Liver (tissue), 9 donors: ENCODE results near the gene CARD19. TPM values are rescaled to one million over a fixed set of nuclear protein-coding genes. Genes with fewer than 3 reads are reported as not detected.

Experiments
- DNase-seq: peaks from one replicate; pipeline ENCODE4 v3.0.0-alpha.2; 2017; ENCODE audit warnings: low spot score
- H3K27ac ChIP-seq, 2 donors: one replicate each; pipeline ENCODE4 v1.7.0; 2013; ENCODE audit warnings: inconsistent platforms in 2 of 2, low read length in 2 of 2, control low read depth in 1 of 2, low read depth in 1 of 2, mild to moderate bottlenecking in 1 of 2
- H3K27me3 ChIP-seq, 4 donors: one replicate each; pipeline versions ENCODE4 v1.6.1 to v1.7.0; 2013; ENCODE audit warnings: low read length in 3 of 4, inconsistent platforms in 1 of 4, mild to moderate bottlenecking in 1 of 4, moderate library complexity in 1 of 4; ENCODE audit not compliant: control insufficient read depth in 4 of 4, insufficient read depth in 4 of 4
- H3K36me3 ChIP-seq, 4 donors: one replicate each; pipeline versions ENCODE4 v1.6.1 to v1.7.0; 2013; ENCODE audit warnings: low read length in 3 of 4, mild to moderate bottlenecking in 3 of 4, low read depth in 1 of 4, moderate library complexity in 1 of 4; ENCODE audit not compliant: control insufficient read depth in 4 of 4, insufficient read depth in 3 of 4
- H3K4me1 ChIP-seq, 4 donors: one replicate each; pipeline versions ENCODE4 v1.6.1 to v1.7.0; 2013; ENCODE audit warnings: low read length in 3 of 4, mild to moderate bottlenecking in 3 of 4, moderate library complexity in 1 of 4; ENCODE audit not compliant: control insufficient read depth in 4 of 4, insufficient read depth in 4 of 4
- H3K4me3 ChIP-seq, 3 donors: one replicate each; pipeline versions ENCODE4 v1.6.1 to v1.7.0; 2013; ENCODE audit warnings: low read length in 3 of 3, control low read depth in 1 of 3, low read depth in 1 of 3, mild to moderate bottlenecking in 1 of 3
- H3K9ac ChIP-seq, 2 donors: one replicate each; pipeline ENCODE4 v1.7.0; 2013; ENCODE audit warnings: low read length in 2 of 2, mild to moderate bottlenecking in 2 of 2, moderate library complexity in 2 of 2, control low read depth in 1 of 2, low read depth in 1 of 2
- H3K9me3 ChIP-seq, 4 donors: one replicate each; pipeline versions ENCODE4 v1.6.1 to v1.7.0; 2013; ENCODE audit warnings: low read length in 3 of 4; ENCODE audit not compliant: control insufficient read depth in 4 of 4
- FOXA2 ChIP-seq: IDR thresholded peaks from 2 replicates; pipeline ENCODE4 v1.6.1; 2016; ENCODE audit warnings: antibody characterized with exemption
- HNF4A ChIP-seq, 2 donors: conservative IDR thresholded peaks; 2 replicates each; pipeline ENCODE4 v1.6.1; 2016; ENCODE audit warnings: antibody characterized with exemption in 2 of 2, mild to moderate bottlenecking in 2 of 2
- HNF4G ChIP-seq: IDR thresholded peaks from 2 replicates; pipeline ENCODE4 v1.6.1; 2016; ENCODE audit warnings: antibody characterized with exemption
- JUND ChIP-seq, 2 donors: IDR thresholded peaks; 2 replicates each; pipeline ENCODE4 v1.6.1; 2016; ENCODE audit warnings: antibody characterized with exemption in 2 of 2
- NR2F2 ChIP-seq: IDR thresholded peaks from 2 replicates; pipeline ENCODE4 v1.6.1; 2016; ENCODE audit warnings: antibody characterized with exemption
- RAD21 ChIP-seq, 2 donors: IDR thresholded peaks; 2 replicates each; pipeline ENCODE4 v1.6.1; 2016; ENCODE audit warnings: antibody characterized with exemption in 2 of 2, mild to moderate bottlenecking in 2 of 2
- RXRA ChIP-seq, 2 donors: IDR thresholded peaks; 2 replicates each; pipeline ENCODE4 v1.6.1; 2017 to 2018; ENCODE audit warnings: antibody characterized with exemption in 2 of 2, mild to moderate bottlenecking in 1 of 2
- SP1 ChIP-seq: IDR thresholded peaks from 2 replicates; pipeline ENCODE4 v1.6.1; 2018; ENCODE audit warnings: antibody characterized with exemption, mild to moderate bottlenecking
- TAF1 ChIP-seq: conservative IDR thresholded peaks from 2 replicates; pipeline ENCODE4 v1.6.1; 2016; ENCODE audit warnings: antibody characterized with exemption, mild to moderate bottlenecking
- YY1 ChIP-seq: IDR thresholded peaks from 2 replicates; pipeline ENCODE4 v1.6.1; 2016; ENCODE audit warnings: antibody characterized with exemption, mild to moderate bottlenecking
- WGBS: extraction: QIAGEN DNeasy Blood & Tissue Kit; methylation state at CpG from one replicate; pipeline ENCODE4 v1.1.7; 2013; 5-methylcytosine and 5-hydroxymethylcytosine counted together
- polyA plus RNA-seq, 2 donors: library from polyadenylated mRNA; stranded (reverse) in 1 of 2; unstranded in 1 of 2; fragments of 200-250 nt in 1 of 2; fragments of >200 nt in 1 of 2; fragmentation: Nextera tagmentation in 1 of 2; extraction: Ambion mirVana in 1 of 2; gene quantifications; one replicate each; pipeline versions ENCODE4 v1.2.1 to v1.2.3, GENCODE V29; 2013 to 2015
- total RNA-seq, 2 donors: library from RNA; depleted of rRNA; stranded (reverse); fragments of >200 nt; gene quantifications; one replicate each; pipeline ENCODE4 v1.2.3, GENCODE V29; 2014
- TF ChIP-seq, protein P1 (sequence below): IDR thresholded peaks from 2 replicates; pipeline ENCODE4 v1.6.1; 2016; ENCODE audit warnings: antibody characterized with exemption
- TF ChIP-seq, protein P2 (sequence below): fragments of 150-350 bp; IDR thresholded peaks from 2 replicates; pipeline ENCODE4 v1.5.1; 2017; ENCODE audit warnings: improper control_type of control experiment, low read depth, low read length; ENCODE audit not compliant: missing input control
- TF ChIP-seq, protein P3 (sequence below): IDR thresholded peaks from 2 replicates; pipeline ENCODE4 v1.6.1; 2016; ENCODE audit warnings: antibody characterized with exemption, mild to moderate bottlenecking
- TF ChIP-seq, protein P4 (sequence below): IDR thresholded peaks from 2 replicates; pipeline ENCODE4 v1.6.1; 2016; ENCODE audit warnings: antibody characterized with exemption
- donor health status: healthy.
- donor health status: healthy.
- donor health status: healthy.
- donor health status: healthy.
- donor health status: healthy.

The CARD19 gene
- total and polyA plus RNA-seq, 4 donors = 13.0 to 18.2 (median 16.3) TPM

DNA sequence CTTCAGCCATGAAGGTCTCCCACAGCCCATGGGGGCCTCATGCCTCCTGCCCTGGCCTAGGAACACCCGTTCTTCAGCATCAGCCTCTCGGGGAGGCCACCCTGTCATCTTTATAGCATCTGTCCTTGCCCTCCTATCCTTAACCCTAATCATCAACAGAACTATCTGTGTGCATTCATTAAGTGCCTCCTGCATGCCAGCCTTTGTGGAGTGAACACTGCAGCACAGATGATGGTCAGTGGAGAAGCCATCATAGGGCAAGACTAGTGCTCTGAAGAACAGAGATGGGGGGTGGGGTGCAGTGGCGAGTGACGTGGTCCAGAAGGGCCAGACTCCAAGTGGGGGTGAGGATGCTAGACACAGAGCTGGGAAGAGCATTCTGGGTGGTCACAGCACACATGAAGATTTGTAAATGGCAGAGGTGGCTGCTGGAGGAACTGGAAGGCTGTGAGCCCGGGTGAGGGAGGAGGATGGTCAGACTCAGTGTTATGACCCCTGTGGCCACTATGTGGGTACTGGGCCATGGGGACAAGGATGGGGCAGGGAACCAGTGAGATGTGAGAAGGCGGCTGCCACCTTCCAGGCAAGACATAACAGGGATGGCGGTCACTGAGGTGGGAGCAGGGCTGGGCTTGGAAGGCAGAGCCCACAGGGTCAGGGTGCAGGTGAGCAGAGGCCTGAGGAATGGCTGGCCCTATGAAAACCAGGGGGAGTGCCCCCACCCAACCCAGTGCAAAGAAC is 3.6 kb upstream of the CARD19 start (continued):
- no peak for TF ChIP-seq JUND (IDR thresholded peaks at IDR 0.05)

DNA sequence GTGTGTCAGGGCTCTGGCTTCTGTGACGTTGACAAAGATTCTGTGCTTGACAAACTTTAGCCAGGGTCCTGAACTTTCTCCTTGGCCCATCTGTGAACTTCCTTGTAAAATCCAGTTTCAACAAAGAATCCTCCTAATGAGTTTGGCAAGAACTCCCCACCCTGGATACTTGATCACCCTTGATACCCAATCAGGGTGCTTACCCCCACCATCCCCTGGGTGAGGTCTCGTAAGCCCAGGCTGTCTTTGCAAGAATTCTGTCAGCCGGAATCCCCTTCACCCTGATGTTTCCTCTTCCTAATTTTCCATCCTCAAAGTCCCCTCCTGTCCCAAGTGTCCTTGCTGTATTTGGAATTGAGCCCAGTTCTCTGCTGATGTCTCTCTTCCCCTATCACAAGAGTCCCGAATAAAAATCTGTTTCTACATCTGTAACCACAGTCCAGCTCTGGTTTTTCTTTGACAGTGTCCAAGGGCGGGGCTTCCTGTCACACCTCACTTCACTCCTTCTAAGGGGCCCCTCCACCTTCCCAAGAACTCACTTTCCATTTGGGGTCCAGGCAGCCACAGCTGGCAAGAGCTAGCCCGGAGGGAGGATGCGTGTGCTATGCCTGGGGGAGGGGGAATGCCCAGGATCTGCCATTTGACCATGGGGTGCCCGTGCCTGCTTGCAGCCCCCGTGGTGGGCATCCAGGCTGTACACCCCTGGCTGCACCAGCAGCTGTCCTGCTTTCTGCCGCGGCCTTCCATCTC is 2.7 kb upstream of the CARD19 start:
- H3K4me1 ChIP-seq = peaks cover 6 to 31% (median 18%) of the 10 kb centered on the region in 4 donors
- DNase-seq = no peak
- no peak overlapping the region for H3K27ac ChIP-seq
- 60% methylated on average over 11 of the region's 11 CpGs for WGBS
- H3K9me3 ChIP-seq = no peaks in the 10 kb centered on the region
- H3K4me3 ChIP-seq = no peak overlapping the region
- H3K9ac ChIP-seq = no peak overlapping the region
- TF ChIP-seq, protein P1, sequence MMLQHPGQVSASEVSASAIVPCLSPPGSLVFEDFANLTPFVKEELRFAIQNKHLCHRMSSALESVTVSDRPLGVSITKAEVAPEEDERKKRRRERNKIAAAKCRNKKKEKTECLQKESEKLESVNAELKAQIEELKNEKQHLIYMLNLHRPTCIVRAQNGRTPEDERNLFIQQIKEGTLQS = no peak
- TF ChIP-seq YY1 (no peak), FOXA2 (no peak), RAD21 (IDR thresholded peaks at IDR 0.05) (no peak), NR2F2 (peak; percentile 19), HNF4G (no peak), HNF4A (conservative IDR thresholded peaks at IDR 0.05) (no peak)
- H3K27me3 ChIP-seq = no peaks in the 10 kb centered on the region
- no peaks in the 10 kb centered on the region for H3K36me3 ChIP-seq

DNA sequence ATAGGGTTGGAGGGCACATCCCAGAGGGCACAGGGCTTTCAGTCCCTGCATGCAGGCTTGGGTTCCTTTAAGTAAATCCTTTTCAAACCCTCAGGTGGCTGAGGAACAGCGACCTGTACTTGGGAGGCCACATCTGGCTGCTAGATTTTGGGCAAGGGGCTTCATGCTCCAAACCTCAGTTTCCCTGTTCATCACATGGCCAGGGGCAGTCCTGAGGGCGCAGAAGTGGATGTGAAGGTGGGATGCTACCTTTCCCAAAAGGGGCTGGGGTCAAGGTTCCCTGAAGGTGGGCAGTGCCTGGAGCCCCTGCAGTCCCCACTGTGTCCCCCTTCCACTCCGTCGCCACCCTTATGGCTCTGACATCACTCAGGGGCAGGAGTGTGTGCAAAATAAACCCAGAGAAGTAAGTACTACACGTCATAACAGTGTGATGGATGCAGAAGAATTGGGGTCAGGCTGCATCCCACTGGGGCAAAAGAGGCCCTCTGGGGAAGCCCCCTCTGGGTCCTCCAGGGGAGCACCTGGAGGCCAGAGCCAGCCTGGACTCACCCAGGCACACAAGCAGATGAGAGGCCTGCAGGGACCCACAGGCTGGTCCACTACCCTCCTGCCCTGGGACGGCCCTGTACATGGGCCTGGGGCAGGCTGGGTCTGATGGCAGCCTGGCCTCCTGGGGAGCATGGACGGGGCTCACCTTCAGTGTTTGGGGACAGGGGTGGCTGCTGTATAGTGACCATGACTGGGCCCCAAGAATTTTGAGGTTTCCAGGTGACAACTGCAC is 1.9 kb upstream of the CARD19 start:
- Histone ChIP-seq H3K9ac (no peak overlapping the region), H3K27me3 (no peaks in the 10 kb centered on the region), H3K4me3 (no peak overlapping the region), H3K27ac (peak overlapping the region; percentile 89 to 94), H3K36me3 (no peaks in the 10 kb centered on the region), H3K4me1 (peaks cover 6 to 31% (median 19%) of the 10 kb centered on the region in 4 donors), H3K9me3 (no peaks in the 10 kb centered on the region)
- no peak for DNase-seq
- TF ChIP-seq HNF4A (conservative IDR thresholded peaks at IDR 0.05) (no peak), SP1 (no peak), JUND (IDR thresholded peaks at IDR 0.05) (no peak), TAF1 (no peak), RAD21 (IDR thresholded peaks at IDR 0.05) (no peak), RXRA (IDR thresholded peaks at IDR 0.05) (no peak), NR2F2 (no peak)
- TF ChIP-seq, protein P2, sequence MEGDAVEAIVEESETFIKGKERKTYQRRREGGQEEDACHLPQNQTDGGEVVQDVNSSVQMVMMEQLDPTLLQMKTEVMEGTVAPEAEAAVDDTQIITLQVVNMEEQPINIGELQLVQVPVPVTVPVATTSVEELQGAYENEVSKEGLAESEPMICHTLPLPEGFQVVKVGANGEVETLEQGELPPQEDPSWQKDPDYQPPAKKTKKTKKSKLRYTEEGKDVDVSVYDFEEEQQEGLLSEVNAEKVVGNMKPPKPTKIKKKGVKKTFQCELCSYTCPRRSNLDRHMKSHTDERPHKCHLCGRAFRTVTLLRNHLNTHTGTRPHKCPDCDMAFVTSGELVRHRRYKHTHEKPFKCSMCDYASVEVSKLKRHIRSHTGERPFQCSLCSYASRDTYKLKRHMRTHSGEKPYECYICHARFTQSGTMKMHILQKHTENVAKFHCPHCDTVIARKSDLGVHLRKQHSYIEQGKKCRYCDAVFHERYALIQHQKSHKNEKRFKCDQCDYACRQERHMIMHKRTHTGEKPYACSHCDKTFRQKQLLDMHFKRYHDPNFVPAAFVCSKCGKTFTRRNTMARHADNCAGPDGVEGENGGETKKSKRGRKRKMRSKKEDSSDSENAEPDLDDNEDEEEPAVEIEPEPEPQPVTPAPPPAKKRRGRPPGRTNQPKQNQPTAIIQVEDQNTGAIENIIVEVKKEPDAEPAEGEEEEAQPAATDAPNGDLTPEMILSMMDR = no peak
- TF ChIP-seq, protein P3, sequence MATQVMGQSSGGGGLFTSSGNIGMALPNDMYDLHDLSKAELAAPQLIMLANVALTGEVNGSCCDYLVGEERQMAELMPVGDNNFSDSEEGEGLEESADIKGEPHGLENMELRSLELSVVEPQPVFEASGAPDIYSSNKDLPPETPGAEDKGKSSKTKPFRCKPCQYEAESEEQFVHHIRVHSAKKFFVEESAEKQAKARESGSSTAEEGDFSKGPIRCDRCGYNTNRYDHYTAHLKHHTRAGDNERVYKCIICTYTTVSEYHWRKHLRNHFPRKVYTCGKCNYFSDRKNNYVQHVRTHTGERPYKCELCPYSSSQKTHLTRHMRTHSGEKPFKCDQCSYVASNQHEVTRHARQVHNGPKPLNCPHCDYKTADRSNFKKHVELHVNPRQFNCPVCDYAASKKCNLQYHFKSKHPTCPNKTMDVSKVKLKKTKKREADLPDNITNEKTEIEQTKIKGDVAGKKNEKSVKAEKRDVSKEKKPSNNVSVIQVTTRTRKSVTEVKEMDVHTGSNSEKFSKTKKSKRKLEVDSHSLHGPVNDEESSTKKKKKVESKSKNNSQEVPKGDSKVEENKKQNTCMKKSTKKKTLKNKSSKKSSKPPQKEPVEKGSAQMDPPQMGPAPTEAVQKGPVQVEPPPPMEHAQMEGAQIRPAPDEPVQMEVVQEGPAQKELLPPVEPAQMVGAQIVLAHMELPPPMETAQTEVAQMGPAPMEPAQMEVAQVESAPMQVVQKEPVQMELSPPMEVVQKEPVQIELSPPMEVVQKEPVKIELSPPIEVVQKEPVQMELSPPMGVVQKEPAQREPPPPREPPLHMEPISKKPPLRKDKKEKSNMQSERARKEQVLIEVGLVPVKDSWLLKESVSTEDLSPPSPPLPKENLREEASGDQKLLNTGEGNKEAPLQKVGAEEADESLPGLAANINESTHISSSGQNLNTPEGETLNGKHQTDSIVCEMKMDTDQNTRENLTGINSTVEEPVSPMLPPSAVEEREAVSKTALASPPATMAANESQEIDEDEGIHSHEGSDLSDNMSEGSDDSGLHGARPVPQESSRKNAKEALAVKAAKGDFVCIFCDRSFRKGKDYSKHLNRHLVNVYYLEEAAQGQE = no peak
- TF ChIP-seq, protein P4, sequence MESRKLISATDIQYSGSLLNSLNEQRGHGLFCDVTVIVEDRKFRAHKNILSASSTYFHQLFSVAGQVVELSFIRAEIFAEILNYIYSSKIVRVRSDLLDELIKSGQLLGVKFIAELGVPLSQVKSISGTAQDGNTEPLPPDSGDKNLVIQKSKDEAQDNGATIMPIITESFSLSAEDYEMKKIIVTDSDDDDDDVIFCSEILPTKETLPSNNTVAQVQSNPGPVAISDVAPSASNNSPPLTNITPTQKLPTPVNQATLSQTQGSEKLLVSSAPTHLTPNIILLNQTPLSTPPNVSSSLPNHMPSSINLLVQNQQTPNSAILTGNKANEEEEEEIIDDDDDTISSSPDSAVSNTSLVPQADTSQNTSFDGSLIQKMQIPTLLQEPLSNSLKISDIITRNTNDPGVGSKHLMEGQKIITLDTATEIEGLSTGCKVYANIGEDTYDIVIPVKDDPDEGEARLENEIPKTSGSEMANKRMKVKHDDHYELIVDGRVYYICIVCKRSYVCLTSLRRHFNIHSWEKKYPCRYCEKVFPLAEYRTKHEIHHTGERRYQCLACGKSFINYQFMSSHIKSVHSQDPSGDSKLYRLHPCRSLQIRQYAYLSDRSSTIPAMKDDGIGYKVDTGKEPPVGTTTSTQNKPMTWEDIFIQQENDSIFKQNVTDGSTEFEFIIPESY = no peak
- WGBS = 73% methylated on average over 7 of the region's 7 CpGs
